DMS53 (cell line): ENCODE results near the gene AGK.
"Not testable (repeated sequence)": the region's sequence is repeated elsewhere in the genome, so short reads cannot be mapped to it uniquely, and the experiment has no call there.

Source experiments
- DNase-seq: peaks from one replicate; lab custom pipeline; 2025; lab: John Stamatoyannopoulos, UW

Gene AGK

DNA sequence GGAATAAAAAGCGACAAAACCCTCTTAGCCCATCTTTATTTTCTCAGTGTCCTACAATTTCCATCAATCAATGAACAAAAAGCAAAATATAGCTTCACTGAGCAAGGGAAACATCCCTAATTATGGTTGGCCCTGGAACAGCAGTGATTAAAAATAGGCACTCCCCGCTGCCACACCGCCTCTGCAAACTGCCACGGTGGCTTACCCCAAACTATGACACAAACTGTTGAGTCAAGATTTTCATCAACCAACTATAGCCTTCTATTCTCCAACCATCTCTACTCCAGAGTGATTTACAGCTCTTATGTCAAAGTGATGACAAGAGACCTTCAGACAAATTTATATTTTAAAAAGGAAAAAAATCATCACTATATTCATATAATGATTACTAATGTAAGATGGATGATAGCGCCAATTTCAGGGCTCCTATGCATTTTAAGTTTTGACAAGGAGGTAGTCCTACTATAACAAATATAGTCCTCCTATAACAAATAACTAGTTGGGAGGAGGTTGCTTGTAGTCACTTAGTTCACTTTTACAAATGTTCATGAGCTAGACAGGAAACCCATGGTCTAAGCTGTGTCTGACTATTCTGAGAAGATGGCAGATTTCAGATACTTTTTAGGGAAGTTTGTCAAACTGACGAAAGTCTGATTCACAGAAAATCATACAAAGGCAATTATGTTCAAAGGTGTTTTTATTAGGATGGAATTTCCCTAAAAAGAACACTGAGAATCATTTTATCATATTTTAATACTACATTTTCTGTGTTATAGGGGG lies 124.4 kb downstream of the AGK start:
- no peak for DNase-seq

DNA sequence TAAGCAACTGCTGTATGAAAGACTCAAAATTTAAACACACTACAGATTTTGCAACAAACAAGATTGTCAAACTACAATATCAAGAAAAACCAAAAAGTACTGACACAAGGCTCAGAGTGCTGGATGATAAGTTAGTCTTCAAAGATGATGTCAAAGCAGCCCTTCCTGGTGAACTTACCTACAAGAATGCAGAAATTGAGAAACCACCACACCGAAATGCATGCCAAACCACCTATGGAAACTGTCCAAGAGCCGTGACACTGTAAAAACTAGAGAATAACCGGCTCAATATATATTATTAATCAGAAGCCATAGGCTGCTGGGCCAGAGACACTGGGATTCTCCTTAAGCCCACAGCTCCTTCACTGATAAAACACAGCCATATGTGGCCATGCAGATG lies 125.4 kb downstream of the AGK start:
- DNase-seq: no peak

DNA sequence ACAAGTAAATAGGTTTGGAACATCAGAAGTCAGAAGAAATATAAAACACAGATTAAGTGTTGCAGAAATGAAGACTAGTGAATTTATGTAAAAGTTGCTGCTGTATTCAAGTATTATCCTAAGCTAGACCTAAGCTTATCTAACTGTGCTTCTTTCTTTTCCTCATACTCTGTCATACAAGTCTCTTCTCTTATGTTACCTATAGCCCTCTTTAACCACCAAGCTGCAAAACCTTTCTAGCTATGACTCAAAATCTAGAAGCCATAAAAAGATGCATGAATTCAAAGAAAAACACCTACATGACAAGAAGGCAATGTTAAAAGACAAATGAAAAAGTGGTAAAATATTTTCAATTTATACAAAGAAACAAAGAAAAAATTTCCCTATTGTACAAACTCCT lies 127.8 kb downstream of the AGK start:
- DNase-seq: no peak

DNA sequence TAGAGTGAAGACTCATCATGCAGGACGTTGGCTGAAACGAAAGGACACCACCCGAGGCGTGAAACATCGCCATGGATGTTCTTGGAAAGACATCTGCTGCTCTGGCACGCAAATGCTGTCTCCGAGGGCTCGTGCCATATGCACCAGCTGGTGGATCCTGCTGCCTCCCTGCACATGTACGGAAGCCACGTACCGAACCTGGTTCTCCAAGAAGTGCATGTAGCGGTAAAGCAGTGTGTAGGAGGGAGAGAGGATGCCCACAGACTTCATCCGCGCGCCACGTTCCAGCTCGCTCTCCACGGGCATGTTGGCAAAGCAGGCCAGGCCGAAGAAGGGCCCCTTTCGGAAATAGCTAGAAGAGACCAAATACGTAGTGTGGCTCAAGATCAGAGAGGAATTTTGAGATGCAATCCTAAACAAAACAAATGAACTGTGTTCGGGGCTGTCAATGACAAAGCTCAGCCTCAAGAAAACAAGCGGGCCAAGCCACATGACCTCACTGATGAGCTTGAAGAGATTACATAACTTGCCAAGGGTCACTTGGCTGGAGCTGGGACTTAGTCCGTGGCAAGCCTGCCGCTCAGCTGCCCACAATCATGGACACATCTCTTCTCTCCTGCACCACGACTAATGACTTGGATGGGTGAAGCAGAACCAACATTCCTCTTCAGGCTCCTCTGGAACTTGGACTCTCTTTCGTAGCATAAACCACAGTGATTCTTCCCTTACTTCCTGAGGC lies 134.2 kb downstream of the AGK start:
- DNase-seq: no peak

DNA sequence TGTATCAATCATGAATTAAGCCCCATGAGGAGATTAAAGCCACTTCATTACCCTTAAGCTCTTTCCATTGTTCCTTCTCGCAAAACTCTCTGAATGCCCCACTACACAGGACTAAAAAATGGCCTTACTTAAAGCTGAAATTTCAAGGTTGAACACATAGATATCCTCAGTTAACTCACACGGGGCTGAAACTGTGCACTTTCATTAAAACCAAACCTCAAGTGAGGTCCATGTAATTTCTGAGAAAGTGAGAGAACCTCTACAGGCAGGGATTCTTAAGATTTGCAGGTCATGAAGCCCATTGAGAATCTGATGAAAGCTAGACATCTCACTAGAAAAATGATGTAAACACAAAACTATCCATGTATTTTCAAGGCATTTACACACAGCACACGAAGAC lies 134.9 kb downstream of the AGK start:
- no peak for DNase-seq

DNA sequence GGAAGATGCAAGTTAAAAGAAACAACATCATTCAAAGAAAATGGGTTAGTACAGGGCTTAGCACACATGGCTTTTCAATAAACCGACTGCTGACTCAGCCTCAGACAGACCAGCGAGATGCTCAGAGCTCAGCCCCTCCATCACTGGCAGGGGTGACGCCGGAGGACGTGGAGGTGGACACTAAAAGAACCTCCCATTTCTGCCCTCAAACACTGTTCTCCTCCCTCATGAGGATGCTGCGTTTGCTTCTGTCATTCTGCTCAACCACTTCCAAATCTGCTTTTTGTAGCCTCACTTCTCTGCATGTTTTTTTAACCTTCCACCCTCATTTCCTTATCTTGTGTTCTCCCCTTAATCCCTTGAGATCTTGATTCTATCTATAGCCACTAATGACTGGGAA lies 135.5 kb downstream of the AGK start:
- DNase-seq: no peak

DNA sequence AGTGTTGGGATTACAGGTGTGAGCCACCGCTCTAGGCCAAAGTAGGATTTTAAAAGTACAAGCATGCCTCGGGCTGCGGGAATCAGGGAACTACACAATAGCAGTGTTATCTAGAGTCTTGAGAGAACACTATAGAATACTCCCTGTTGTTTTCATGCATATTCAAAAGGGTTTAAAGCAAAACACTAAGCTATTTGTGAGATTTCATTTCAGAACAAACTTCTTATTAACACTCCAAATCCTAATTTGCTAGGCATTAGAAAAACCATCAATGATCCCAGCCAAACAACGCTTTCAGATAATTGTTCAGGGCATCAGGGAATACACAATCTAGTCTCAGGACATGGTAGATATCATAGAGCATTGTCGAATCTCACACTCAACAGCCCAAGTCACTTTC lies 136.8 kb downstream of the AGK start:
- DNase-seq: no peak

DNA sequence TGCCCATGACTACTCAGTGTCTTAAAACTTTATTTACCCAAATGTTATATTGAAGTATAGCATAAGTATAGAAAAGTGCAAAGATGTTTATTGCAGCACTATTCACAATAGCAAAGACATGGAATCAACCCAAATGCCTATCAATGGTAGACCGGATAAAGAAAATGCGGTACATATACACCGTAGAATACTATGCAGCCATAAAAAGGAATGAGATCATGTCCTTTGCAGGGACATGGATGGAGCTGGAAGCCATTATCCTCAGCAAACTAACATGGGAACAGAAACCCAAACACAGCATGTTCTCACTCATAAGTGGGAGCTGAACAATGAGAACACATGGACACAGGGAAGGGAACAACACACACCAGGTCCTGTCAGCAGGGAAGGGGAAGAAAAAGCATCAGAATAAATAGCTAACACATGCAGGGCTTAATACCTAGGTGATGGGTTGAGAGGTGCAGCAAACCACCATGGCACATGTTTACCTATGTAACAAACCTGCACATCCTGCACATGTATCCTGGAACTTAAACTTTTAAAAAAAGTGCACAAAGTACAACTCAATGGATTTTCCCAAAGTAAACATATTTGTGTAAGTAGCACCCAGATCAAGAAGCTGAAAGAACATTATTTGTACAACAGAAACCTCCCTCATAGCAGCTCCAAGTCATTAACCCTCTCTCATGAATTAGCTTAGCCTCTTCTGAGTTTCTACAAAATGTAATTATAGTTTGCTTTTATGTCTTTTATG lies 138.0 kb downstream of the AGK start:
- not testable (repeated sequence) for DNase-seq

DNA sequence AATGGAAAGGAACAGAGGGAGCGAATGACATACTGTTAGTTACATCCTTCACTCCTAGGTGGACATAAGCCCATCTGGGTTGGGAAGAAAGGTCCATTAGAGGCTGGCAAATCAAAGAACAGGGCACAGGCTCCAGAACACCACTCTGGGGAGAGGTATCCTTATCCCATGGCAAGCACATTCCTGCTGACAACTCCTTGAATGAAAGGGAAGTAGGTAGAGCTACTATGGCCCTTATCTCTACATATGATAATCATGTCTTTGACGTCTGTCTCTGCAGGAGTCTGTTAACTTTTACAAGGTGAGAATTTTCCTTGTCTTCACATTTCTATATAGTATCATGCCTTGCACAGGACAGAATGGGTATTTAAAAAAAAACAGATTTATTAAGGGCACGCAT lies 140.3 kb downstream of the AGK start:
- DNase-seq: no peak

DNA sequence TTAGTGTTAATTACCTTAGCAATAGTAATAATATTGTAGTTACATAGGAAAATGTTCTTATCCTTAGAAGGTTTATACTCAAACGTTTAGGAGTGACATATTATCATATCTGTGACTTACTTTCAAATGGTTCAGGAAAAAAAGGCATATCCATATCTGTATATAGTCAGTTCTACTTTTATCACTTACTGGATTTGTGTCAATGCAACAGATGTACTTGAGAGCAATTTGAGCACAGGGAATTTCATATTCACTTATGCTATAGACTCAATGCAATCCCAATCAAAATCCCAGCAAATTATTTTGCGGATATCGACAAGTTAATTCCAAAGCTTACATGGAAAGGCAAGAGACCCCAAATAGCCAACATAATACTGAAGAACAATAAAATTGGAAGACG lies 140.8 kb downstream of the AGK start:
- DNase-seq: no peak

DNA sequence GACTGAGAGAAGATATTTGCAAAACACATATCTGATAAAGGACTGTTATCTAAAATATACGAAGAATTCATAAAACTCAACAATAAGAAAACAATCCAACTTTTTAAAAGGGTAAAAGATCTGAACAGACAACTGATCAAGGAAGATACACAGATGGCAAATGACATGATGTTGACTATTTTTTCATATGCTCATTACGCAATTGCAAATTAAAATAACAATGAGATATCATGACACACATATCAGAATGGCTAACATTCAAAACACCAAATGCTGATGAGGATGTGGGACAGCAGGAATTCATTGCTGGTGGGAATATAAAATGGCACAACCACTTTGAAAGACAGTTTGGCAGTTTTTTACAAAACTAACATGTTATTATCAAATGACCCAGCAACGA lies 141.9 kb downstream of the AGK start:
- DNase-seq: no peak

DNA sequence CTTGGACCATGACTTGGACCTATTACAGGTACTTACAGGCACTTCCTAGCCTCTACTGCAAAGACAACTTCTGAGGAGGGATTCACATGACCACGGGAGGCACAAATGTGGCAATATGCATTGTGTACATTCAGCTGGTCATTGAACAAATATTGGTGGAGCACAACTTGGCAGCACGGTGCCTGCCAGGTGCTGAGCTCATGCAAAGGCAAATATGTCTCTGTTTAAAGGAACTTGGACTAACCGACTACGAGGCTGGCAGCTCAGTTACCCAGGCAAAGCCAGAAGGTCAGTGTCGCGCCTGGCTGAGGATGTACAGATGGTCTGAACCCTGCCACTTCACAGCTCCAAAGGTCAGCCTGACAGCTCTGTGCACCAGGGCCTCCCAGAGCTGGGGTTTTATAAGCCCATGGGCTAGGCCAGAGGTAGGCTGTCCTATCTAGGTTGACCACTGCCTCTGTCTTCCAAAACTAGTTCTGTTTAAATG lies 144.6 kb downstream of the AGK start:
- peak; percentile 94 for DNase-seq

DNA sequence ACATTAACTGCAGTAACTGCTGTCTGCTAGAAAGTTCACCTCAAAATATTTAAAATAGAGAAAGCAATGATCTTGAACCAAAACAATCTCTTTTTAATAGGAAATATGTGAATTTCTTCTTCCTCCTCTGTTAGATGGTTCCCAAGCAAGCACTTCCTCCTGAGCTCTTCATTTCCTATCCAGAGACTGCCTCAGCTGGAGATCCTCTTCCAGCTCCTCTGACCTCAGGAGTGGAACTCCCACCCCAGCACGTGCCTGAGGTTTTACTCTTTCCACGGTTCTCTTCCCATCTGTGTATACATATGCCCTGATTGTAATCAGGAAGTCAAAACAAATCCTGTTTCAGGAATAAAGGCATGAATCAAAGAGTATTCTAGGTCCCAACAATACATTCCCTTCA lies 145.1 kb downstream of the AGK start:
- DNase-seq: peak; percentile 62

DNA sequence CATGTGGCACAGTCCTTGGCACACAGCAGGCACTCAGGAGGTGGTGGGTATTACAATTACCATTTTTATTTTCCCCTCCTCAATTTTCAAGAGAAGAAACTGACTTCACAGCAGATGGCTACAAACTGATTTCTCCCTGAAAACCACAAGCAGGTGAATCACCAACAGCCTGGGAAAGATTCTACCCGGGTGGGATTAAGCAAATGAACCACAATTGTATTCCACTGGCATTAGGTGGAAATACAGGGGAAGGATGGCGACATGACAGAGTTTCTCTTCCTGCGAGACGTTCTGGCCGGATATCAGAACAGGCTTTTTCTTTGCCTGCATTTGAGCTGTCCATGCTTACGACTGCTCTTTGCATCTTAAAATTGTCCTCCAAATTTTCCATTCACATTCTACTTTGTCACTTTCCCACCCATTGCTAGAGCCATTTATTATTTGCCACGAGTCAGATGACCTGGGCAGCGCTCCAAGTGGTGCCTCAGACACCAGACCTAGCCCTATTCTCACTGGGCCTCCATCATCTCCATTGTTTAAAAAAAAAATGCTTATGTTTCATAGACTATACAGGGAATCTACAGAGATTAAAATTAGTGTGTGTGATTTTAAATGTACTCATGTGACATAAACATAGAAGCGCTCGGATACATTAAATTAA lies 146.1 kb downstream of the AGK start:
- peak; percentile 25 for DNase-seq

DNA sequence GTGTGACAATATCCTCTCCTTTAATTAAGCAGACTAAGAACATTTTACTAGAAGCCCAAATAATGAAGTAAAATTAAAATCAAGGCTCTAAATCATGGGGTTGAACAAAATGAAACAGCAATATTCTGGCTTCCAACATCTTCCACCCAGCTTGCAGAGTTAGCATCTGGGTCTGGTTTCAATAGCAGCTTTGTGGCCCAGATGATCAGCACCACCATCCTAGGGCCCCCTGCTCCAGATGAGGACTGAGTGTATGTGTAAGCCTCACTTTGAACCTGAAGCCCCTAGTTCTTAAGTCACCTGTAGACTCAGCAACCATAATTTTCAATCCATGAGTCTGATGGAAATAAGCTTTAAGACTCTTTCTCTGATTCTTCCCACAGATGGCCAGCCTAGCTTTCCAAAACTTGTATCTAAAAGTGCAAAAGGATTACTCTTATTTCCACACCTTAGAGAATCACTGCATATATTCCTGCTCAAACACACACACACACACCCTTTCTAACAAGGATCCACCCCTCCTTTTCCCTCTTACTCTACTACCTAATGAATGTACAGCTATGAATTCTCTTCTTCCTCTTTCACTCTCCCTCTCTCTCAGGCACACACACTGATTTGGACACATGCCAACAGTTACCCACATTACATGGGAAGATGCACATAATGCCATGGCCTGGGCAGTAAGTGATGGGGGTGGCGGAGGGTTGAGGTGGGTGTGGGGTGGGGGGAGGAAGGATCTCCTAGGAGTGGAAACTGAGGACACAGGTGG lies 147.2 kb downstream of the AGK start:
- DNase-seq: peak; percentile 26

DNA sequence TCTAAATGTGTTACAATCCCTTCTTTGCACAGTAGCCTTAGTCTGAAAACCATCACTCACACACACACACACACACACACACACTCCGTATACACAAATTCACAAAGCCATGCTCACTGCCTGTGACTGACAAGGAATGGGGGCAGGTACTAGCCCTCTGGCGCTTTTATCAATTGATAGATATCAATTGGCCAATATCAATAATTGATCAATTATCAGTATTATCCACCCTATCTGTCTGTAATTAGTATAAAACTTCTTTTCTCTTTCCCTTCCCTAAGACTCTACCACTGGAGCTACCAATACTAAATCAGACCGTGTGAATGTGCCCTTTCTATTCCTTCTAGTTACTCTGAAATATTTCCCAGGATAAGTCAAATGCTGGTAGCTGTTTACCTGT lies 148.7 kb downstream of the AGK start:
- DNase-seq: peak; percentile 20

DNA sequence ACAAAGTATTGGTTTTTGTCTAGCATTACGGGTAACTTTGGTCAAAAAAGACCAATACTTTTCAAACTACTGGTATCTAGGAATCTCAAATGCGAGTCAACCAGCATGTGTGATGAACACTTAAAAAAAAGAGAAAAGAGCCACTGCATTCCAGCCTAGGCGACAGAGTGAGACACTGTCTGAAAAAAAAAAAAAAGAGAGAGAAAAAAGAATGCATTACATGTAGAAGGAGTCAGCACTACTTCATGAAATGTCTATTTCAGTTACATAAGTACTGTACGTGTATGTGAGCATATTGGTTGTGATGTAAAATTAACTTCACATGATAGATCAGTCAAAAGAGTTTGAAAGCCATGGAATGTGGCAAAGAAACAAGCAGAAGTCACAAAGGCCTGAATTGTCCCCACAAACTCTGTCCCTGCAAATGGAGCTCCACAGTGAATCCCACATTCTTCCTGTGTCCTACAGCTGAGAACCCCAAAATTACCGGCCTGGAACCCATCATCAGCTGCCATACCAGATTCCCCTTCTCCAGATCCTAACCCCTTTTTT lies 149.2 kb downstream of the AGK start:
- peak; percentile 47 for DNase-seq

DNA sequence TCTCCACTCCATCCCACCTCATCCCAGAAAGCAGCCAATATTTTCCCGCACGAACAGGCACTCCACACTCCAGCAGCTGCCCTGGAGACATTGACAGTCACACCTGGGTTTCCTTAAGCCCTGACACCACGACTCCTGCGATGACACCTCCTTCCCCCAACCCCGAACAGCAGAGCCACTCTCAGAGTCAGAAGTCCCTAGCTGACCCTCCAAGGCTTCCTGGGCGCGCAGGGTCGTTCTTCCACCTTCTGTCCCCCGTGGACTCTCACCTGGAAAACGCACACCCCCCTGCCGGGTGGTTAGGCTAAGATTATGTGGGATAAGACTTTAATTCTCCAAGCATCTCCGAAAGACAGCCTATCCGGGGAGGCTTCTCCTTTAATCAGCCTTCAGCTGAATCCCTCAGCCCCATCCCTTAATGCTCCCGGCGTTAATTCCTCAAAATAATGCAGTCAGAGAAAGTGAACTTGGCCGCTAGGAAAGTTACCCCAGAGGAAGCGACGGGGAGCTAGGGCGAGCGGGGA lies 149.7 kb downstream of the AGK start:
- DNase-seq: peak; percentile 54

DNA sequence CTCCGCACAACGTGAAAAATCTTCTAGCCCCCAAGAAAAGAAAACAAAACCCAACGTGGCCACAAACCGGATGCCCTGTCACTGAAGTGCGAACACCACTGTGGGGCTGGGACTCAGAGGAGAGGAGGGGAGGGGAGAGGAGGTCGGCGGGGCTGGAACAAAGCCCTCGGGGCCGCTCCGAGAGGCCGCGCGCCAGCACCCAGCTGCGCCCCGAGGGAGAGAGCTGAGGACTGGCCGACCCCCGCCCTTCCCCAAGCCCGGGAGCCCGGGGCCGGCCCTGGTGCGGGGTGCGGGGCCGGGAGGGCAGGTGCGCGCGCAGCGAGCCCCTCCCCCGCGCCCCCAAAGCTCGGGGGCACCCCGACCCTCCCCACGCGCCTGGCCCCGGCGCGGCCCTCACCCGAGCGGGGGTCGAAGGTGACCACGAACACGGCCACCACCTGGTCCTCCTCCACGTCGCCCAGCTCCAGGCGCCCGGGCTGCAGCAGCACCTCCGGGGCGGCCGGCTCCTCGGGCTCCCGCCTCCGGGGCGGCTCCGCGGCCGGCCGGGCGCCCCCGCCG lies 150.4 kb downstream of the AGK start:
- peak; percentile 79 for DNase-seq

DNA sequence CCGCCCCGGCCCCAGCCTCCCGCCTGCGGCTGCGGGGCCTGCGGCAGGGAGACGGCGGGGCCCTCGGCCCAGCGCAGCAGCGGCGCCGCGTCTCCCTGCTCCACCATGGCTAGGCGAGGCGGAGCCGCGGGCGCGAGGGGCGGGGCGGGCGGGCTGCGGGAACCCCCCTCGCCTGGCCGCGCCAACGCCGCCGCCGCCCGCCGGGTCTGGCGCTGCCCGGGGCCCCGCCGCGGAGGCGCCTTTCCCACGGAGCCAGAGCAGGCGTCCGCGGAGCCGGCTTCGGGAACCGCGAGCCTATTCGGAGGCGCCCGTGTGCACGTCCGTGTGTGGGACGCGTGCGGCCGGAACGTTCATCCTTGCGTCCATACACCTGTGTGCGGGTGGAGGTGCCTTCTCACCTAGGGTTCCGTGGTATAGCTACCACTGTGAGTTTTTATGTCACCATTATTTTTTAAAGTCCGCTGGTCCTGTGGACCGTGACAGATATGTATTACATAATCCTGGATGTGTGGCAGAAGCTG lies 150.9 kb downstream of the AGK start, which contains the start of gene DENND11:
Gene DENND11, minus strand, starts transcription at position 120 of the 521 bp plus-strand sequence. Its CDS starts 13 bp downstream, at position 107.
- peak; percentile 87 for DNase-seq
